ENCODE results near the gene CD36. TPM values are rescaled to one million over a fixed set of nuclear protein-coding genes. Genes with fewer than 3 reads are reported as not detected.

CD36 gene
- total RNA-seq, 4 donors from 2014 or later = 897 to 4,046 (median 2,509) TPM

- DNase-seq (ENCODE audit: low spot score) (no peak), ATAC-seq (ENCODE audit: low FRiP score) (no peak)
- TF ChIP-seq CTCF (IDR thresholded peaks at IDR 0.05) = no peak
Measured at GRCh38 chr7:80681272-80681885, 42.9 kb downstream of the CD36 start.

GRCh38 chr7:80682744-80683143 is 44.3 kb downstream of the CD36 start:
- TF ChIP-seq CTCF (IDR thresholded peaks at IDR 0.05) = no peak
- ATAC-seq (ENCODE audit: low FRiP score) = no peak
- no peak for DNase-seq (ENCODE audit: low spot score)

GRCh38 chr7:80686576-80686975 is 48.1 kb downstream of the CD36 start:
- DNase-seq (ENCODE audit: low spot score) (no peak), ATAC-seq (ENCODE audit: low FRiP score) (no peak)
- TF ChIP-seq CTCF (IDR thresholded peaks at IDR 0.05) = no peak

- DNase-seq (ENCODE audit: low spot score) = no peak
- no peak for ATAC-seq (ENCODE audit: low FRiP score)
- TF ChIP-seq CTCF (IDR thresholded peaks at IDR 0.05) = peak in 2 of 3 donors; percentile 16 to 41
Measured at GRCh38 chr7:80699045-80699638, 60.7 kb downstream of the CD36 start.

GRCh38 chr7:80699721-80700256 is 61.3 kb downstream of the CD36 start:
- DNase-seq (ENCODE audit: low spot score) (no peak), ATAC-seq (ENCODE audit: low FRiP score) (no peak)
- no peak for TF ChIP-seq CTCF (IDR thresholded peaks at IDR 0.05)

- ATAC-seq (ENCODE audit: low FRiP score) = peak; percentile 69
- no peak for DNase-seq (ENCODE audit: low spot score)
- no peak for TF ChIP-seq CTCF (IDR thresholded peaks at IDR 0.05)
Measured at GRCh38 chr7:80703272-80703671, 64.8 kb downstream of the CD36 start.

Data from omental fat pad (tissue), 4 donors.